ENCODE results near the gene BNIP5.
"Not testable (repeated sequence)": the region's sequence is repeated elsewhere in the genome, so short reads cannot be mapped to it uniquely, and the experiment has no call there.

Gene BNIP5

DNA sequence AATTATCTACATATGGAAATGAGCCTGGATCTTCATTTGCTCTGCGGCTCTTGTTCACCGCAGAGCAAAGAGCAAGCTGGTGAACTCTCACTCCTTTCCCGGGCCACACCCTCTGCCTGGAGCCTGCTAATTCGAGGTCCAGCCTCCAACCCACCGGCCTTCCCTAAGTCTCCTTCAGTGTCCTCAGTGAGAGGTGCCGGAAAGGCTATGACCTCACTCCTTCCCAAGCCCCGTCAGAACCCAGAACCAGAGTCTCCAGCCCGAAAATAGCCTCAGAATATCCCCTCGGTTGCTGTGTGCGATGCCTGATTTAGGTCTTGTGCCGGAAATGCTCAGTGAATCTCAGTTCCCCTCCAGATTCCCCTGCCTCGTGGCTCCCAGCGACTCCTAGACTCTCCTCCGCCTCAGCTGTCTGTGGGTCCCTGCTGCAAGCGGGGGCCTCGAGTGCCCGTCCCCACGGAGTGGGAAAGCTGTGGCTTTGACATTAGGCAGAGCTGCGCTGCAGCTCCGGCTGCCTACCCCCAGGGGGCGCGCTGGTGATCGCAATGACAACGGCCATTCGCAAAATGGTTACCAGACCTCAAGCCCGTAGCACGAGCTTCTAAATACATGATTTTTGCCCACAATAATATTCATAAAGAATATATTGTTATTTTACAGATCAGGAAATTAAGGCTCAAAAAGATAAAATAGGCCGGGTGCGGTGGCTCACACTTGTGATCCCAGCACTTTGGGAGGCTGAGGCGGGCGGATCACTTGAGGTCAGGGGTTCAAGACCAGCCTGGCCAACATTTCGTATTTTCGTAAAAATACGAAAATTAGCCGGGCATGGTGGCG lies 4.1 kb upstream of the BNIP5 start:
- peak; percentile 75 for DNase-seq

DNA sequence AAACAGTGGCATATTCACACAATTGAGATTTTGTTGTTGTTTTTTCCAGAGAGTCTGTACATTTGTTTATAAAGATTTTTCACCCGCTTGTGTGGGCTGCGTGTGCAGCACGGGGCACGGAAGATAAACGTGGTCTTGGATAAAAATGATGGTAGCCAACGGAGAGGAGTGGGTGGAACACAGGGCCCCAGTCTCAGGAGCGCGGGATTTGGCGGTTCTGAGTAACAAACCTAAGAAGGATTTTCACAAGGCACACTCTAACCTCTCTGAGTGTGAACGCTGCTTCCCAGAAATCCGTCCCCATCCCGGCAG lies 3.6 kb upstream of the BNIP5 start:
- DNase-seq, result no peak

DNA sequence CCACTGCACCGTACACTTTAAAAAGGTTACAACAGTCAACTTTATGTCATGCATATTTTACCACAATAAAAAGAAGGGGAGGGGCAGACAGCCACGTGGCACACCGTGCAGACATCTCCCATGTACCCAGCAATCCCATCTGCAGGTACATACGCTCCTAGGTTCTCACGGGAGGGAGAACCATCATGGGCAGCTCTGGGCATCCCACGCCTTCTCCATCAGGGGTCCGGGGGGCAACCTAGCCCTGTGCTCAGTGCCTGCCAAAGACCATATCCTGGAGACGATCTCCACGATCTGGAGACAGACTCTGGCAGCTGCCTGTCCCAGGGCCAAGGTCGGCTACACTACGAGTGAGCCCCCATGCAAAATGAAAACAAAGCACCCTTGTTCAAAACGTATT lies 2.5 kb upstream of the BNIP5 start:
- no peak for DNase-seq

DNA sequence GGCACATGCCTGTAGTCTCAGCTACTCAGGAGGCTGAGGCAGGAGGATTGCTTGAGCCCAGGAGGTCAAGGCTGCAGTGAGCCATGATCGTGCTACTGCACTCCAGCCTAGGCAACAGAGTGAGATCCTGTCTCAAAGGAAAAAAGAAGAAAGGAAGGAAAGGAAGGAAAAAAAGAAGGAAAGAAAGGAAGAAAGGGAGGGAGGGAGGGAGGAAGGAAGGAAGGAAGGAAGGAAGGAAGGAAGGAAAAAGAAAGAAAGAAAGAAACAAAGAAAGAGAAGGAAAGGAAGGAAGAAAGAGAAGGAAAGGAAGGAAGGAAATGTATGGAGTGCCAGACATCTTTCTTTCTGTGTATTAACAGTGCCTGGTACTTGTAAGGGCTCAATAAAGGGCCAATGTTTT lies 1.5 kb upstream of the BNIP5 start:
- not testable (repeated sequence) for DNase-seq

DNA sequence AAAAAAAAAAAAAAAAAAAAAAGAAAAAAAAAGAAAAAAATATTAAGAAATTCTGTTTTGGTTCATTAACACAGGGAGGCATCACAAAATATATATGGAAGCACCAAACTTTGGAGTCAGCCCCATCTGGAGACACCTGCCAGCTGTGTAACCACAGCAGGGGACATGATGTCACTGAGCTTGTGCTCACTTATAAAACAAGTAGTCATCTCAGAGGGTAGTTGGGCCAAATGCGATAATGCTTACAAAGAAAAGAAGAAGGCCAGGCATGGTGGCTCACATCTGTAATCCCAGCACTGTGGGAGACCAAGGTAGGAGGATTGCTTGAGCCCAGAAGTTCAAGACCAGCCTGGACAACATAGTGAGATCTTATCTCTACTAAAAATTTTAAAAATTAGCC lies 1.1 kb upstream of the BNIP5 start:
- no peak for DNase-seq

DNA sequence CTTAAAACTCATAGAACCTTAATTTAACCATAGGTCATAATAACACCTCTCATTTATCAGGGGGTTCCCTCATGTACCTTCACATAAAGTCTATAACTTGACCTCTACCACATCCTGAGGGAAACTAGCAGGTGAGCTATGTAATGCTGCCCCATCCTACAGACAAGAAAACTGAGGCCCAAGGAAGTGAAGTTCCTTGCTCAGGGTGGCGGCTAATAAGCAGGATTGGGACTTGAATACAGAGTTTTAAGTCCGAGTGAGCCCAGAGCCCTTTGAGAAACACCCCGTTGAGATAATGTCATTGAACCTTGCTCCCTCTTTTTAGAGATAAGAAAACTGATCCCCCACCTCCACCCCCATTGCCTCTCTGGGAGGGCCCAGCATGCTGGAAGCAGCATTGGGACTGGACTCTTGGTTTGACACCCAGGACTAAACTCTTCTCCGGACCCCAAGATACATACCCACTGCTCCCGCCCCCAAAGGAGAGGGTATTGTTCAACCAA lies 429 bp downstream of the BNIP5 start:
- no peak for DNase-seq

DNA sequence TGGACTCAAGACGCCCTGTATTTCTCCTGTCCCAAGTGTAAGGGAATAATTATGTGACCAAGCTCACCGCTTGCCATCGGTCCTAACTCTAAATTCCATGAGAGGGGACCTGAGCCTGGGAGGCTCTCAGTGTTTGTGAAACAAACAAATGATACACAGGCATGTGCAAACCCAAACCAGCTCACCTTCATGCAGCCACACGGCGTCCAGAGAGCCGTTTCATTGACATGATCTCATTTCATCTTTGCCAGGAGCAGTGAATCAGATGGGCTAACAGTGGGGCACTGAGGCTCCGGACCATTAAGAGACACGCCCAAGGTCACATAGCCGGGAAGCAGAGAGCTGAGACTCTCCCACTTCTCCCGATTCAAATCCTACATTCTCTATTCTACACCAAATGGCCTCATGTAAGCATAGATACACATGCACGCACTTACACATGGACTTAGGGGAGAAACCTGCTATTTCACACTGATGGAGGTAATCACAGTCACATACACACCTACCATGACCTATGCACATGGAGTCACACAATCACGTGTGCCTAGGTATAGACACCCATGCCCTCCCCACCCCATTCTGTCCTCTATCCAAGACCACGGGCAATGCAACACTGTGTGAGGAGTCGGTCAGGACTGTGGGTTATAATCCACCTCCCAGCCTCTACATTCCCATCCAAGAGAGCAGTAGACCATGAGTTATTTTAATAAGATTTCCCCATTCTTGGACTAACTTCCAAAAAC lies 1.1 kb downstream of the BNIP5 start:
- no peak for DNase-seq

DNA sequence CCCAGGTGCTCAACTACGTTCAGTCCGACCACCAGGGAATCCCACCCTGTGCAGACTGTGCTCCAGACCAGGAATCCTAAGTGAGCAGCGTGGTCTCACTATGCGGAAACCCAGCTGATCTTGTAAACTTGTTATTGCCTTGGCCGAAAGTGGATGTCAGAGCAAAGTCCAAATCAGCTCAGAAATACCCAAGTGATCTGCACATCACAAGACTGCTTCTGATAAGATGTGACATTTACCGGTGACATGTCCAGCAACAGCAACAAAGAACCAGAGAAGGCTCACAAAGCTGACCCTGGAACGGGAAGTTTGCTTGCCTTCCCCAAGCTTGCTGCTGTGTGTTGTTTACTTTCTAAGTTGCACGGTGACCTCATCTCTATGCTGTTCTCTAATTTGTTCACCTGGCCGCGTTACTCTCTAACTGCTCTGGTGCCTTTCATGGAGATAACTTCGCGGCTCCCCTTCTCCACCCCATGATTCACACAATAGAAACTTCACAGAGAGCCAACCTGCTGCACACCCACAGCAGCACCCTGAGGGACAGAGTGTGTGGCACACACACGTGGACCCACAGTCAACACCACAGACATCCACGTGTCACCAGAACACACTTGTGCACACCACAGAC lies 1.7 kb downstream of the BNIP5 start:
- no peak for DNase-seq

DNA sequence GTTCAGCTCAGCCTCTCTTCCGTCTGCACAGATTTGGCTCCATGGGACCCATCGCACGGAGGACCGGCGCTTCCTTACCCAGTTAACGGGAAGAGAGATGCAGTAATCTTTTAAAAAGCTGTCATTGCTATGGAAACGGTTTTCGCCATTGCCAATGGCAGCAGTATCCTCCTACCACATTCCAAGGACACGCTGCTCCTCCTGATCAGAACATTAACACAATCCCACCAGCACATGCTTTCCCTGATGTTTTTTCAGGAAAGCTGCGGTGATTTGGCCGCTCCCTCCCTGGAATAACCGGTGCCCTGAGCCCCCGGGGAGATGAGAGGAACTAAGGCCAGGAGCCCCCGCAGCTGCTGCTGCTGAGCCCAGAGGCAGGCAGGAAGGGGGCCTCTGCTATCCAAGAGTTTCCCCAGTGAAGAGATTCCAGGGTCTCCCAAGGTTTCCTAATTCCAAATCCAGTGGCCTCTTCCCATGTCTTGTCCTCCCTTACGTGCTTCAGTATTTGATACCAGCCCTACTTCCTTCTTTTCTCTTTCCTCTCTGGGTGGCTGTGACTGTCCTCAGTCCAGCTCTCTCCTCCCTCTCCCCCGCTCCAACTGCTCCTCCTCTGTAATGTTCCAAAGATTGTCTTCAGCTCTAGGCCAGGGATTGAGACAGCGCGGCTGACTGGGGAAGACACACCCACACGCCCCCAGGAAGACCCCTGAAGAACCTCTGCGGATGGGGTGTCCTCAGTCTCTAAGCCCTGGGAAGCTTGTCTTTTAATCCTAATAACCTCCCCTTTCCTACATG lies 2.6 kb downstream of the BNIP5 start:
- no peak for DNase-seq

DNA sequence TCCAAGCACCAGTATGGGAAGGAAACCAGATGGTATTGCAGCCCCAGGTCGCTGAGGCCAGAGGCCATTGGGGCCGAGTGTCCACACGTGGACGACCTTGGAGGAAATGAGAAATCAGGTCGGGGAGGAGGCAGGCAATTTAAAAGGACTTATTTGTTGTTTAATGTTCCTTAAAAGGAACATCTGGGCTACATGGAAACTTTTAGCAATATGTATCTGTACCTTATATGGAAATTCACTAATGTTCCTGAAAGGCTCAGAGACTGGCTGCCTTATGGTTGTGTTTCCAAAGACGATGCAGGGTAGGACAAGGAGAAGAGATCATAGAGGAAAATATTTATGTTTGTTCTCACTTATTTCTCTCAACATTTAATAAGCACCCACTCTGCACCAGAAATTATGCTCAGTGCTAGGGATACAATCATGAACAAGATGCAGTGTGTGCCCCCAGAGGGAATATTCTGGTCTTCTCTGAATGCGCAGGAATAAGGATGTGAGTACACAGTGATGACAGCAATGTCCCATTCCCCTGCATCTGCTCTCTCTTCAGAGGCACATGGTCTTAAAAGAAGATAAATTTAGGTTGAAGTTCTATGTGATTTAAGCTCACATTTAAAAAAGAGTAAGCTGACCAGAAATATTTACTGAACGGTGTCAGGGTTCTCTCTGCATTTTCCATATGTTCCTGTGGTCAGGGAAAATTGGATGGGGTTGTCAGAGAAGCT lies 3.4 kb downstream of the BNIP5 start:
- DNase-seq, result no peak

DNA sequence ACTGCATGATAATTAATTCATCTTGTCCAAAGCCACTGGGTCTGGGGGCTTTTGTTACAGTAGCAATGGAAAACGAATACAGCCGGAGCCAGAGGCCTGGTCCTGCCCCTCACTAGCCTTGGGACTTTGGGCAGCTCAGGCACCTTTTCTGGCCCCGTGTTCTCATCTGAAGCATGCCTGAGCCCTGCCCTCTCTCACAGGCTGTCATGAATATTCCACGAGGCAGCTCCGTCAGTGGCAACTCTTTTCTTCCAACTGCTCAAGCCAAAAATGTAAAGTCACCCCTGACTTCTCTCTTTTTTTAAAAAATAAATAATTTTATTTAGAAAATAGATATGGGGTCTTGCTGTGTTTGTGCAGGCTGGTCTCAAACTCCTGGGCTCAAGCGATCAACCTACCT lies 5.3 kb downstream of the BNIP5 start:
- no peak for DNase-seq

DNA sequence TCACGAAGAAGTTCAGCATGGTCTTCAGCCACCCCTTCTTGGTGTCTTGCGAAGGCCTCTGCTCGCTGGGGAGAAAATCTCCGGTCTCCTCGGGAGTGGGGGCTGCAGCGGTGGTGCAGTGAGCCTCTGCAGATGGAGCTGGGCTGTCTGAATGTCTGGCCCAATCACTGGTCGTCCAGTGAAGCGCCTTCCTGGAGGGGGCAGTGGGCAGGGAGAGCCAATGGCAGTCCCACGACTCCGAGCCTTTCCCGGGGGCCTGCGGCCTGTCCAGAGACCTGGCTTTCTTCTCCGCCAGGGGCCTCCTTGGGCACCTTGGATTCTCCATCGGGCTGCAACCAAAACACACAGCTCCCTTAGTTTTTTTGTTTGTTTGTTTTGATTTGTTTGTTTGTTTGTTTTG lies 6.3 kb downstream of the BNIP5 start:
- DNase-seq, result no peak

DNA sequence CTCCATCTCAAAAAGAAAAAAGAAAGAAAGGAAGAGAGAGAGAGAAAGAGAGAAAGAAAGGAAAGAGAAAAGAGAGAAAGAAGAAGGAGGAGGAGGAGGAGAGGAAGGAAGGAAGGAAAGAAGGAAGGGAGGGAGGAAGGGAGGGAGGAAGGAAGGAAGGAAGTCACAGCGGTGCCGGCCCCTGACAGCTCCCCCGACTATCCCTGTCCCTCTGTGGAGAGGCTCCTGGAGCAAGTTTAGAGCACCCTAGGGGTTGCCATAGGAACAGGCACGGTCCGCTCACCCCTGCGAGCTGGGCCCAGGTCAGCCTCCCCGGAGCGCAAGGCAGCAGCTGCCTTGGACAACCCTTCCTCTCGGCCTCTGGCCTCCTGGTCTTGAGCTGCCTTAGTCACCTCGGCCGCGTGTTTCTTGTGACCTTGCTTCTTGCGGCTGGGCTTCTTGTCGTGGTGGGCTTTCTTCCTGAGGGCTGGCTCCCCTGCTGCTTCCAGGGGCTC lies 6.8 kb downstream of the BNIP5 start:
- DNase-seq, result no peak

DNA sequence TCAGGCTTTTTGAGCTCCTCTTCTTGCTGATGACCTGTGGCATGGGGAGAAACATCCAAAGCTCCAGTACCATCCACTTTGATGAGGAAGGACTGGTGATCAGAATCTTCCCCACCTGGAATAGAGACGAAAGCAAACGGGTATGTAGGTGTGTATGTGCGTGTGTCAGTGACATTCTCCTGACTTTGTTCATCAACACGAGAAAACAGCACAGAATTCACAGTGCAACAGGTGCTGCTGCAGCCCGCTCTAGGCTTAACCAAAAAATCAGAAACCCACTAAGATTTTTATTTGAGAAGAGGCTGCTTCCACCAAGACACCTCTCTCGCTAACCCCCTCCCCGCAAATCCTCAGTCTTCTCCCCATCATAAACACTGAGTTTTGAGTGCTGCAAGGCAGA lies 8.1 kb downstream of the BNIP5 start:
- DNase-seq, result no peak

DNA sequence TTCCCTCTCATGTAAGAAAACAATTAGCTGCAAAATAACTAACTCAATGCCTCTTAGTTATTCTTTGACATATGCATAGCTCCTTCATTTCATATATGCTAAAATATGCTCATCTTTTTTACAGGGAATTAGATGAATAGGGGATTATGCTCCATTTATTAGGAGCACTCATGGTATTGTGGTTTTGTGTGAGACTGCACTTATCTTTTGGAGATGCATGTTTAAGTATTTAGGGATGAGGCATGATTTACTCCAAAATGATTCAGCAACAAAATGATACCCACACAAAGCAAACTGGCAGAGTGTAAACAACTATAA lies 8.8 kb downstream of the BNIP5 start:
- DNase-seq, result no peak

DNA sequence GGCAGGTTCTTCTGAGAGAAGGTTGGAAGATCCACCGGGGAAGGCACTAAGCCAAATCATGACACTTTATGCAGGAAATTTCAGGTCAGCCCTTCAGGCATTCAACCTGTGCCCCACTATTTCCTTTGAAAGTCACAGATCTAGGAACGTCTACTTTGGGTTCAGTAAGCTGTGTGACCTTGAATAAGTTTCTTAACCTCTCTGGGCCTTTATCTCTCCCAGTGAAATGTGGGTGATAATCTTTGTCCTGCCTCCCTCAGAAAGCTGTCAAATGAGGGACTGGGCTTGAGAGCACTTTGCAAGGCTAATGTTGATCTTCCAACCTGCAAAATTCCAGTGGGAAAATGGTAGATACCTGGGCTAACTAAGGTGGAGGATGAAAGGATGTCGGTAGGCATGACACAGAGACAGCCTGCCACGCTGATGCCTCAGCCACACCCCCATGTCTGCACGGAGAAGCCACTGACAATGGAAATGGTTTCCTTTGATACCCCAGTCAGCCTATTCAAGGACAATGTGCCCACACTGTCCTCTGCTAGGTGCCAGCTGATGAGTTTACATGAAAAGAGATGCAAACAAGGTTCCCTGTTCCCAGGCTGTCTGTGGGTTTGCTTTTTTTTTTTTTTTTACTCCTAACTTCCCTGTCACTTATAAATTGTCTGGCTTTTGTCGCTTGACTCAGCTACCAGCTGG lies 9.3 kb downstream of the BNIP5 start:
- no peak for DNase-seq

DNA sequence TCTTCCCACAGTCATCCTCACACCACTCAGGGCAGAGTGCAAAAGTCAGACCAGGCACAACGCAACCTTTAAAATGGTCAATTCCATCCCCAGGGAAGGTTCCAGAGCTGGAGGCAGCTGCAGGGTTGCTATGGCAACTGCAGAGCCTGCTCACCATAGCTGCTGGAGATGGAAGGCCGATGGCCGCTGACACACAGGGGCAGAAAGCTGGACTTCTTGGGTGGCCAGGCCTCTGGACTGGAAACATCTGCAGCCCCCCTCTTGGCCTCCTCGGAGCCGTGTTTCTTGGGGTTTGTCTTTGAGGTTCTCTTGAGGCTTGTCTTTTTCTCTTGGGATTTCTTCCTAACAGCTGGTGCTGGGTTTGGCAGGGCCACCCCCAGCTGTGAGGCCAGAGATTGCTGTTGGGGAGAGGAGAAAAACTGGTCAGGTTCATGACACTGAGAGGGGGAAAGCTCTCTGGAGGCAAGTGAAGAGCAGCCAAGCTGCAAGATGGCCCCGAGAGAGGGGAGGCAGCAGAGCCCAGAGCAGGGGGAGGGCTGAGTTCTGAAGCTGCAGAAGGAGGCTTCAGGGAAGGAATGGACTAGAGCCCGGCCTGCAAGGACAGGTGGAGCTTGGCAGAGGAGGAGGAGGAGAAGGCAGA lies 10.2 kb downstream of the BNIP5 start:
- no peak for DNase-seq

DNA sequence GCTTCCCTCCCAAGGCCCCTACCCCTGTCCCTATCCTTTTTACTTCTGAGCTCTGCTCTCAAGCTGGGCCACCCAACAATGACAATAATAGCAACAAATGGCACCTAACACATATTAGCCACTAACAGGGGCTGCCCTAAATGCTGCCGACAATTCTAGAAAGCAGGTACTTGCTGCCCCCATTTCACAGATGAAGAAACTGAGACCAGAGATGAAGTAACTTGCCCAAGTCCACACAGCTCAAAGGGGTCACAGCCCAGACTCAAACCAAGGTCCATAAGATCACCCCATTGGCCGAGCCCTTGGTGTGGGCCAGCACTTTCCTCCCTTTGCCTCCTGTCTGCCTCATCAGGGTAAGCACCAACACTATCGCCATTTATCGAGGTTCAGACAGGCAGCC lies 12.0 kb downstream of the BNIP5 start:
- DNase-seq, result no peak

DNA sequence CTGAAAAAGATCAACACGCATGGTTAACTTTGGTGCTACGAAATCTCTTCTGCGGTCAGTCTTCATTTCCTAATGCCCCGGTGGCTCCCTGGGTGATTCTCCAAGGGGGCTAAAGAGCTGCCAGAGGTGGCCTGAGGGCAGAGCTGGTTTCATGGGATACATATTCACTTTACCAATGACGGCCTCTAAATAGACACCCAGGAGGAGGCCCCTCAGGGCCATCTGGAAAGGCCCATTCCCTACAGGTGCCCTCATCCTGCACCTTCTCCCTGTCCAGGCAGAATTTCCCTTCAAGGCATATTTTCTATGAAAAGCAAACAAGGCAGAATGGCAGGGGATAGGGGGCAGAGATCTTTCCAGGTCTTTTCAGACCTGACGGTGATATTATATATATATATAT lies 12.5 kb downstream of the BNIP5 start:
- DNase-seq, result no peak

DNA sequence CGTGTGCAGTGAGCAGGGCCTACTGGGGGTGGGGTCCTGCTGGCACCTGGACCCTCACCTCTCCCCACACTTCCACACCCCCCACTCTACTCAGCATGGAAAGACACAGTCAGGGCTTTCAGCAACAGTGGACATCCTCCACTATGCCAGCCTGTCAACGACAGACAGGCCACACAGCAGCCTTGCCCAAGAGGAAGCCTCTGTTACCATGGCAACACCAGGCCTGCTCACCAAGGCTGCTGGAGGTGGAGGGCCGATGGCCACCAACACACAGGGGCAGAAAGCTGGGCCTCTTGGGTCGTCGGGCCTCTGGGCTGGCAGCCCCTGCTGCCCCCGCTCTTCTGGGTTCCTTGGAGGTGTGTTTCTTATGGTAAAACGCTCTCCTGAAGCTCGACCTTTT lies 13.6 kb downstream of the BNIP5 start:
- no peak for DNase-seq

DNA sequence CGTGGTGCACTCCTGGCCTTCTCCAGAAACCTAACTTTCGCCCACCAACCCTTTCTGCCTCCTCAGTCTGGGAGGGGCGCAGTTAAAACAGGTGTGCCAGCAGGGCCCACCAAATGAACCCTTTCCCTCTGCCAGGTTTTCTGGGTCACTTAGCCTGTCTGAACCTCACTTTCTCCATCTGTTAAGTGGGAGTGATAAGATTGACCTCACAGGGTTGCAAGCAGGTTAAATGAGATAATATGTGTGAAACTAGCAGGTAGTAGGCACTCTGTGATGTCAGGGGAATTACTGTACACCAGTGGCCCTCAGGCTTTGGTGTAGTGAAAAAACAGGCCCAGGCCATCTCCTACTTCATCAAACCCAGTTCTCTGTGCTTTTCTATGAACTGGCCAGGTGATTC lies 14.1 kb downstream of the BNIP5 start:
- DNase-seq, result no peak
